GM18907 (cell line): ENCODE data around the gene MYO1D.
"Not testable (repeated sequence)": the region's sequence is repeated elsewhere in the genome, so short reads cannot be mapped to it uniquely, and the experiment has no call there.

Experiments
- ATAC-seq: cut with Tn5 transposase; IDR thresholded peaks from one replicate; pipeline ENCODE4 v1.9.1; 2021; ENCODE audit warnings: mild to moderate bottlenecking, moderate library complexity; ENCODE audit not compliant: unreplicated experiment

The MYO1D gene

GRCh38 chr17:32876417-32877163, at the start of gene MYO1D:
Gene MYO1D (minus strand): TSS chr17:32877124. CDS start chr17:32876872, 252 bp downstream.
- peak; percentile 72 for ATAC-seq

GRCh38 chr17:32926183-32926582, 49.3 kb upstream of the MYO1D start:
- ATAC-seq, result no peak

- not testable (repeated sequence) for ATAC-seq
Observed at GRCh38 chr17:32923905-32924304, 47.0 kb upstream of the MYO1D start.

GRCh38 chr17:32921017-32921416, 44.1 kb upstream of the MYO1D start:
- no peak for ATAC-seq

GRCh38 chr17:32920293-32920692, 43.4 kb upstream of the MYO1D start:
- ATAC-seq, result no peak

GRCh38 chr17:32919876-32920275, 43.0 kb upstream of the MYO1D start:
- ATAC-seq, result not testable (repeated sequence)

- no peak for ATAC-seq
Observed at GRCh38 chr17:32917842-32918241, 40.9 kb upstream of the MYO1D start.

GRCh38 chr17:32917081-32917480, 40.2 kb upstream of the MYO1D start:
- ATAC-seq, result no peak

GRCh38 chr17:32916134-32916533, 39.2 kb upstream of the MYO1D start:
- no peak for ATAC-seq

- ATAC-seq, result no peak
Observed at GRCh38 chr17:32915245-32915644, 38.3 kb upstream of the MYO1D start.

GRCh38 chr17:32914181-32914580, 37.3 kb upstream of the MYO1D start:
- ATAC-seq, result no peak

- no peak for ATAC-seq
Observed at GRCh38 chr17:32913593-32913992, 36.7 kb upstream of the MYO1D start.

- no peak for ATAC-seq
Observed at GRCh38 chr17:32912218-32912897, 35.4 kb upstream of the MYO1D start.

- no peak for ATAC-seq
Observed at GRCh38 chr17:32910769-32911168, 33.8 kb upstream of the MYO1D start.

GRCh38 chr17:32909787-32910369, 33.0 kb upstream of the MYO1D start:
- peak; percentile 57 for ATAC-seq

GRCh38 chr17:32907583-32907982, 30.7 kb upstream of the MYO1D start:
- no peak for ATAC-seq

GRCh38 chr17:32904891-32905290, 28.0 kb upstream of the MYO1D start:
- ATAC-seq, result no peak

GRCh38 chr17:32903774-32904673, 27.1 kb upstream of the MYO1D start:
- no peak for ATAC-seq

GRCh38 chr17:32901743-32902142, 24.8 kb upstream of the MYO1D start:
- ATAC-seq, result no peak

- no peak for ATAC-seq
Observed at GRCh38 chr17:32899236-32900013, 22.5 kb upstream of the MYO1D start.
